ENCODE measurements around the gene ZNF444. TPM values are rescaled to one million over a fixed set of nuclear protein-coding genes. Genes with fewer than 3 reads are reported as not detected.

ZNF444 gene
- total and polyA plus RNA-seq, 9 of the 15 experiments (the other 6 are each of a cell fraction or from before 2014, with no cell fraction given), result 0.39 to 40.0 (median 6.9) TPM

DNA sequence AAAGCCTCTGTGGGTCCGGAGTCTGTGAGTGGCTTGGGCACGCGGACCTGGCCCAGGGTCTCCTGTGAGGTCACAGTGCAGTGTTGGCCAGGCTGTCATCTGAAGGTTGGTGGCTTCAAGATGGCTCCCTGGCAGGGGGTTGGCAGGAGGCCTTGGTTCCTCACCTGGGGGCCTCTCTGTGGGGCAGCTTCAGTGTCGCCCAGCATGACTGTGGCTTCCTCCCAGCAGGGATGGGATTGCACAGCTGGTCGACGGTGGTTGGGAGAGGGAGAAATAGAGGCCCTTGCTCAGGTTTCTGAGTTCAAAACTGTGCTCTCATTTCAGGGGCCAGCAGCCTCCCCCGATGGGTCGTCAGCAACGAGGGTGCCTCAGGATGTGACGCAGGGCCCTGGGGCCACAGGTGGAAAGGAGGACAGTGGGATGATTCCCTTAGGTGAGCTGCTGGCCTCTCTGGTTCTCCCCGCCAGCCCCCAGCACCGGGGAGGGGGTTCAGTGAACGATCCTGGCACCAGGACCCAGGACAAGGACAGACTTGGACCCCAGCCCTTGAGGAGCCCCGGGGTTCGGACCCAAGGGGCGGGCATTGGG lies 17.2 kb downstream of the ZNF444 start:
- no peak overlapping the region for H3K27ac ChIP-seq (ENCODE audit: extremely low read depth, low read depth, low read length)
- no TSS peak for BruUV-seq (replicated peaks)
- 86% methylated on average over 14 of the region's 16 CpGs for WGBS (ENCODE audit: insufficient coverage, low coverage, missing lambda C conversion rate)
- CTCF ChIA-PET (ENCODE audit: low intra/inter-chr PET ratio), result no interaction called here
- no peaks in the 10 kb centered on the region for H3K9me3 ChIP-seq (replicated peaks; ENCODE audit: control insufficient read depth, insufficient read depth, low read depth, low read length)
- H3K36me3 ChIP-seq (ENCODE audit: control insufficient read depth, insufficient read depth, low read length), result peaks cover 28% of the 10 kb centered on the region; the same call in 2 of the 3 replicates
- intact Hi-C loops (cut with micrococcal nuclease) (no loop called here), in situ Hi-C loops (cut with MboI) (no loop called here)
- no peak for DNase-seq (ENCODE audit: extremely low read depth in 1 of 4, low spot score in 3 of 4)
- POLR2A ChIA-PET, result interaction anchor here (1.1 kb wide), 1 partner anchor 12 kb away, joined by 3 read pairs; no protein-coding TSS in a partner anchor
- no peak for ATAC-seq
- no peak for FAIRE-seq
- H2AFZ ChIP-seq (ENCODE audit: low read depth, low read length), result no peak overlapping the region
- no peaks in the 10 kb centered on the region for H4K20me1 ChIP-seq (replicated peaks; ENCODE audit: control insufficient read depth, insufficient read depth, low read length)
- H3K27me3 ChIP-seq (ENCODE audit: control insufficient read depth in 2 of 2, insufficient read depth in 2 of 2, low read length in 2 of 2), result no peaks in the 10 kb centered on the region
- H3K79me2 ChIP-seq (ENCODE audit: control insufficient read depth, insufficient read depth, low read length), result no peaks in the 10 kb centered on the region
- no peaks in the 10 kb centered on the region for H3K9me1 ChIP-seq (ENCODE audit: control insufficient read depth, insufficient read depth, low read length)
- no peak overlapping the region for H3K4me3 ChIP-seq
- no peak overlapping the region for H3K4me2 ChIP-seq (ENCODE audit: insufficient read depth, low read length)
- 0 out of 2 replicates have a peak, but pooled peaks have one; percentile 23 for TF ChIP-seq POLR2G (IDR thresholded peaks at IDR 0.05; ENCODE audit: low read depth, low read length)
- no peak for TF ChIP-seq BRCA1 (IDR thresholded peaks at IDR 0.05)
- TF ChIP-seq BRCA1 (CRISPR knock-in tag; IDR thresholded peaks at IDR 0.05), result no peak
- TF ChIP-seq, protein P1, sequence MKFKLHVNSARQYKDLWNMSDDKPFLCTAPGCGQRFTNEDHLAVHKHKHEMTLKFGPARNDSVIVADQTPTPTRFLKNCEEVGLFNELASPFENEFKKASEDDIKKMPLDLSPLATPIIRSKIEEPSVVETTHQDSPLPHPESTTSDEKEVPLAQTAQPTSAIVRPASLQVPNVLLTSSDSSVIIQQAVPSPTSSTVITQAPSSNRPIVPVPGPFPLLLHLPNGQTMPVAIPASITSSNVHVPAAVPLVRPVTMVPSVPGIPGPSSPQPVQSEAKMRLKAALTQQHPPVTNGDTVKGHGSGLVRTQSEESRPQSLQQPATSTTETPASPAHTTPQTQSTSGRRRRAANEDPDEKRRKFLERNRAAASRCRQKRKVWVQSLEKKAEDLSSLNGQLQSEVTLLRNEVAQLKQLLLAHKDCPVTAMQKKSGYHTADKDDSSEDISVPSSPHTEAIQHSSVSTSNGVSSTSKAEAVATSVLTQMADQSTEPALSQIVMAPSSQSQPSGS (CRISPR knock-in tag; IDR thresholded peaks at IDR 0.05), result no peak
- TF ChIP-seq STAT5A (IDR thresholded peaks at IDR 0.05; ENCODE audit: borderline replicate concordance, low read length), result no peak
- no peak for TF ChIP-seq RAD51 (IDR thresholded peaks at IDR 0.05; ENCODE audit: borderline replicate concordance, low read depth)
- peaks cover 9 to 11% of the 10 kb centered on the region in 2 experiments; a peak in 4 of 5 replicates for H3K4me1 ChIP-seq (replicated peaks in 1 of 2; ENCODE audit: control insufficient read depth in 2 of 2, insufficient read depth in 2 of 2, low read length in 2 of 2)
- no peak overlapping the region for H3K9ac ChIP-seq (ENCODE audit: insufficient read depth in 1 of 2, low read depth in 2 of 2, low read length in 2 of 2)
